Liver (tissue), 9 donors: Measurements from ENCODE around the gene ATOH8. TPM values are rescaled to one million over a fixed set of nuclear protein-coding genes. Genes with fewer than 3 reads are reported as not detected.

Experiments
- DNase-seq: peaks from one replicate; pipeline ENCODE4 v3.0.0-alpha.2; 2017; ENCODE audit warnings: low spot score
- H3K27ac ChIP-seq, 2 donors: one replicate each; pipeline ENCODE4 v1.7.0; 2013; ENCODE audit warnings: inconsistent platforms in 2 of 2, low read length in 2 of 2, control low read depth in 1 of 2, low read depth in 1 of 2, mild to moderate bottlenecking in 1 of 2
- H3K27me3 ChIP-seq, 4 donors: one replicate each; pipeline versions ENCODE4 v1.6.1 to v1.7.0; 2013; ENCODE audit warnings: low read length in 3 of 4, inconsistent platforms in 1 of 4, mild to moderate bottlenecking in 1 of 4, moderate library complexity in 1 of 4; ENCODE audit not compliant: control insufficient read depth in 4 of 4, insufficient read depth in 4 of 4
- H3K36me3 ChIP-seq, 4 donors: one replicate each; pipeline versions ENCODE4 v1.6.1 to v1.7.0; 2013; ENCODE audit warnings: low read length in 3 of 4, mild to moderate bottlenecking in 3 of 4, low read depth in 1 of 4, moderate library complexity in 1 of 4; ENCODE audit not compliant: control insufficient read depth in 4 of 4, insufficient read depth in 3 of 4
- H3K4me1 ChIP-seq, 4 donors: one replicate each; pipeline versions ENCODE4 v1.6.1 to v1.7.0; 2013; ENCODE audit warnings: low read length in 3 of 4, mild to moderate bottlenecking in 3 of 4, moderate library complexity in 1 of 4; ENCODE audit not compliant: control insufficient read depth in 4 of 4, insufficient read depth in 4 of 4
- H3K4me3 ChIP-seq, 3 donors: one replicate each; pipeline versions ENCODE4 v1.6.1 to v1.7.0; 2013; ENCODE audit warnings: low read length in 3 of 3, control low read depth in 1 of 3, low read depth in 1 of 3, mild to moderate bottlenecking in 1 of 3
- H3K9ac ChIP-seq, 2 donors: one replicate each; pipeline ENCODE4 v1.7.0; 2013; ENCODE audit warnings: low read length in 2 of 2, mild to moderate bottlenecking in 2 of 2, moderate library complexity in 2 of 2, control low read depth in 1 of 2, low read depth in 1 of 2
- H3K9me3 ChIP-seq, 4 donors: one replicate each; pipeline versions ENCODE4 v1.6.1 to v1.7.0; 2013; ENCODE audit warnings: low read length in 3 of 4; ENCODE audit not compliant: control insufficient read depth in 4 of 4
- CTCF ChIP-seq: fragments of 150-350 bp; IDR thresholded peaks from 2 replicates; pipeline ENCODE4 v1.5.1; 2017; ENCODE audit warnings: improper control_type of control experiment, low read depth, low read length; ENCODE audit not compliant: missing input control
- EGR1 ChIP-seq, 2 donors: IDR thresholded peaks; 2 replicates each; pipeline ENCODE4 v1.6.1; 2016 to 2018; ENCODE audit warnings: antibody characterized with exemption in 2 of 2, low read depth in 2 of 2
- FOXA1 ChIP-seq: IDR thresholded peaks from 2 replicates; pipeline ENCODE4 v1.6.1; 2016; ENCODE audit warnings: antibody characterized with exemption
- FOXA2 ChIP-seq: IDR thresholded peaks from 2 replicates; pipeline ENCODE4 v1.6.1; 2016; ENCODE audit warnings: antibody characterized with exemption
- GABPA ChIP-seq, 2 donors: IDR thresholded peaks in 1 of 2; conservative IDR thresholded peaks in 1 of 2; 2 replicates each; pipeline ENCODE4 v1.6.1; 2016; ENCODE audit warnings: antibody characterized with exemption in 2 of 2, mild to moderate bottlenecking in 1 of 2, moderate library complexity in 1 of 2
- HNF4A ChIP-seq, 2 donors: conservative IDR thresholded peaks; 2 replicates each; pipeline ENCODE4 v1.6.1; 2016; ENCODE audit warnings: antibody characterized with exemption in 2 of 2, mild to moderate bottlenecking in 2 of 2
- HNF4G ChIP-seq: IDR thresholded peaks from 2 replicates; pipeline ENCODE4 v1.6.1; 2016; ENCODE audit warnings: antibody characterized with exemption
- JUND ChIP-seq, 2 donors: IDR thresholded peaks; 2 replicates each; pipeline ENCODE4 v1.6.1; 2016; ENCODE audit warnings: antibody characterized with exemption in 2 of 2
- NR2F2 ChIP-seq: IDR thresholded peaks from 2 replicates; pipeline ENCODE4 v1.6.1; 2016; ENCODE audit warnings: antibody characterized with exemption
- RXRA ChIP-seq, 2 donors: IDR thresholded peaks; 2 replicates each; pipeline ENCODE4 v1.6.1; 2017 to 2018; ENCODE audit warnings: antibody characterized with exemption in 2 of 2, mild to moderate bottlenecking in 1 of 2
- TAF1 ChIP-seq: conservative IDR thresholded peaks from 2 replicates; pipeline ENCODE4 v1.6.1; 2016; ENCODE audit warnings: antibody characterized with exemption, mild to moderate bottlenecking
- YY1 ChIP-seq: IDR thresholded peaks from 2 replicates; pipeline ENCODE4 v1.6.1; 2016; ENCODE audit warnings: antibody characterized with exemption, mild to moderate bottlenecking
- ZBTB33 ChIP-seq: IDR thresholded peaks from 2 replicates; pipeline ENCODE4 v1.6.1; 2016; ENCODE audit warnings: antibody characterized with exemption
- WGBS: extraction: QIAGEN DNeasy Blood & Tissue Kit; methylation state at CpG from one replicate; pipeline ENCODE4 v1.1.7; 2013; 5-methylcytosine and 5-hydroxymethylcytosine counted together
- polyA plus RNA-seq, 2 donors: library from polyadenylated mRNA; stranded (reverse) in 1 of 2; unstranded in 1 of 2; fragments of 200-250 nt in 1 of 2; fragments of >200 nt in 1 of 2; fragmentation: Nextera tagmentation in 1 of 2; extraction: Ambion mirVana in 1 of 2; gene quantifications; one replicate each; pipeline versions ENCODE4 v1.2.1 to v1.2.3, GENCODE V29; 2013 to 2015
- total RNA-seq, 2 donors: library from RNA; depleted of rRNA; stranded (reverse); fragments of >200 nt; gene quantifications; one replicate each; pipeline ENCODE4 v1.2.3, GENCODE V29; 2014
- TF ChIP-seq, protein P1 (sequence below): IDR thresholded peaks from 2 replicates; pipeline ENCODE4 v1.6.1; 2016; ENCODE audit warnings: antibody characterized with exemption, mild to moderate bottlenecking
- donor health status: healthy.
- donor health status: healthy.
- donor health status: healthy.
- donor health status: healthy.
- donor health status: healthy.

ATOH8 gene
- total and polyA plus RNA-seq, 4 donors = 0.33 to 37.7 (median 26.8) TPM

- Histone ChIP-seq H3K9ac (no peak overlapping the region), H3K4me1 (peaks cover 5 to 28% (median 13%) of the 10 kb centered on the region in 4 donors), H3K36me3 (no peaks in the 10 kb centered on the region), H3K9me3 (no peaks in the 10 kb centered on the region), H3K27me3 (no peaks in the 10 kb centered on the region), H3K27ac (no peak overlapping the region), H3K4me3 (no peak overlapping the region)
- TF ChIP-seq HNF4A (conservative IDR thresholded peaks at IDR 0.05) (peak in 1 of 2 donors; percentile 43), RXRA (IDR thresholded peaks at IDR 0.05) (peak; percentile 77), EGR1 (IDR thresholded peaks at IDR 0.05; ENCODE audit: low read depth in 2 of 2) (no peak)
- no peak for DNase-seq
- 76% methylated on average over 10 of the region's 10 CpGs for WGBS
Observed at GRCh38 chr2:85812094-85812735, 58.4 kb downstream of the ATOH8 start.

- Histone ChIP-seq H3K36me3 (no peaks in the 10 kb centered on the region), H3K4me3 (no peak overlapping the region), H3K27ac (no peak overlapping the region), H3K9me3 (no peaks in the 10 kb centered on the region), H3K4me1 (peaks cover 0 to 20% (median 7%) of the 10 kb centered on the region in 4 donors), H3K9ac (no peak overlapping the region), H3K27me3 (no peaks in the 10 kb centered on the region)
- 92% methylated on average over 7 of the region's 7 CpGs for WGBS
- no peak for DNase-seq
- TF ChIP-seq HNF4G (no peak), JUND (IDR thresholded peaks at IDR 0.05) (no peak), CTCF (no peak), TAF1 (no peak), FOXA2 (no peak), FOXA1 (no peak), YY1 (no peak), GABPA (IDR thresholded peaks at IDR 0.05 in 1 of 2, conservative IDR thresholded peaks at IDR 0.05 in 1 of 2) (no peak), NR2F2 (no peak), ZBTB33 (no peak), RXRA (IDR thresholded peaks at IDR 0.05) (no peak), EGR1 (IDR thresholded peaks at IDR 0.05; ENCODE audit: low read depth in 2 of 2) (no peak)
- TF ChIP-seq, protein P1, sequence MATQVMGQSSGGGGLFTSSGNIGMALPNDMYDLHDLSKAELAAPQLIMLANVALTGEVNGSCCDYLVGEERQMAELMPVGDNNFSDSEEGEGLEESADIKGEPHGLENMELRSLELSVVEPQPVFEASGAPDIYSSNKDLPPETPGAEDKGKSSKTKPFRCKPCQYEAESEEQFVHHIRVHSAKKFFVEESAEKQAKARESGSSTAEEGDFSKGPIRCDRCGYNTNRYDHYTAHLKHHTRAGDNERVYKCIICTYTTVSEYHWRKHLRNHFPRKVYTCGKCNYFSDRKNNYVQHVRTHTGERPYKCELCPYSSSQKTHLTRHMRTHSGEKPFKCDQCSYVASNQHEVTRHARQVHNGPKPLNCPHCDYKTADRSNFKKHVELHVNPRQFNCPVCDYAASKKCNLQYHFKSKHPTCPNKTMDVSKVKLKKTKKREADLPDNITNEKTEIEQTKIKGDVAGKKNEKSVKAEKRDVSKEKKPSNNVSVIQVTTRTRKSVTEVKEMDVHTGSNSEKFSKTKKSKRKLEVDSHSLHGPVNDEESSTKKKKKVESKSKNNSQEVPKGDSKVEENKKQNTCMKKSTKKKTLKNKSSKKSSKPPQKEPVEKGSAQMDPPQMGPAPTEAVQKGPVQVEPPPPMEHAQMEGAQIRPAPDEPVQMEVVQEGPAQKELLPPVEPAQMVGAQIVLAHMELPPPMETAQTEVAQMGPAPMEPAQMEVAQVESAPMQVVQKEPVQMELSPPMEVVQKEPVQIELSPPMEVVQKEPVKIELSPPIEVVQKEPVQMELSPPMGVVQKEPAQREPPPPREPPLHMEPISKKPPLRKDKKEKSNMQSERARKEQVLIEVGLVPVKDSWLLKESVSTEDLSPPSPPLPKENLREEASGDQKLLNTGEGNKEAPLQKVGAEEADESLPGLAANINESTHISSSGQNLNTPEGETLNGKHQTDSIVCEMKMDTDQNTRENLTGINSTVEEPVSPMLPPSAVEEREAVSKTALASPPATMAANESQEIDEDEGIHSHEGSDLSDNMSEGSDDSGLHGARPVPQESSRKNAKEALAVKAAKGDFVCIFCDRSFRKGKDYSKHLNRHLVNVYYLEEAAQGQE = no peak
Observed at GRCh38 chr2:85813211-85813981, 59.6 kb downstream of the ATOH8 start.
